ENCODE results near the gene PRKCA. TPM values are rescaled to one million over a fixed set of nuclear protein-coding genes. Genes with fewer than 3 reads are reported as not detected.

The PRKCA gene
- total and polyA plus RNA-seq, 9 of the 15 experiments (the other 6 are each of a cell fraction or from before 2014, with no cell fraction given), result 3.2 to 33.0 (median 17.8) TPM

GRCh38 chr17:66272811-66273585, 29.4 kb upstream of the PRKCA start (continued):
- no peak for TF ChIP-seq REST (IDR thresholded peaks at IDR 0.05; ENCODE audit: borderline replicate concordance)
- TF ChIP-seq REST (CRISPR knock-in tag; IDR thresholded peaks at IDR 0.05; ENCODE audit: low read depth), result no peak
- TF ChIP-seq NFRKB (IDR thresholded peaks at IDR 0.05; ENCODE audit: low read depth), result no peak
- no peak for TF ChIP-seq ZKSCAN3 (CRISPR knock-in tag; IDR thresholded peaks at IDR 0.05)
- no peak for TF ChIP-seq FOXP1 (CRISPR knock-in tag; IDR thresholded peaks at IDR 0.05)
- TF ChIP-seq CBX5 (IDR thresholded peaks at IDR 0.05; ENCODE audit: borderline replicate concordance, low read depth), result no peak
- no peak for TF ChIP-seq MNT (conservative IDR thresholded peaks at IDR 0.05)
- no peak for TF ChIP-seq CBX1 (IDR thresholded peaks at IDR 0.05; ENCODE audit: low read depth)
- no peak for TF ChIP-seq HNRNPK (IDR thresholded peaks at IDR 0.05; ENCODE audit: low read depth, low read length, poor library complexity, severe bottlenecking)
- TF ChIP-seq ZNF316 (IDR thresholded peaks at IDR 0.05), result peak; percentile 32
- no peak for TF ChIP-seq ZKSCAN8 (CRISPR knock-in tag; IDR thresholded peaks at IDR 0.05)
- peak; percentile 6; the same call in 1 of the 2 replicates for TF ChIP-seq TEAD4 (IDR thresholded peaks at IDR 0.05; ENCODE audit: low read length)
- TF ChIP-seq TEAD4 (CRISPR knock-in tag; IDR thresholded peaks at IDR 0.05; ENCODE audit: borderline replicate concordance), result no peak
- no peak for TF ChIP-seq ELF4 (CRISPR knock-in tag; IDR thresholded peaks at IDR 0.05)
- TF ChIP-seq ZNF644 (tag; IDR thresholded peaks at IDR 0.05; ENCODE audit: low read depth), result no peak
- TF ChIP-seq U2AF1 (optimal IDR thresholded peaks at IDR 0.05; ENCODE audit: low read depth, low read length), result no peak
- no peak for TF ChIP-seq ZNF277 (CRISPR knock-in tag; IDR thresholded peaks at IDR 0.05; ENCODE audit: borderline replicate concordance)
- TF ChIP-seq ZSCAN29 (IDR thresholded peaks at IDR 0.05), result no peak
- no peak for TF ChIP-seq MCM7 (IDR thresholded peaks at IDR 0.05)
- TF ChIP-seq ZEB2 (IDR thresholded peaks at IDR 0.05), result no peak

Measured in K562 (cell line).